T-helper 2 cell treated with Interferon-gamma antibody and Interleukin-4, amounts not matched to agents 100 ng/mL and 5 ng/mL, for 36 hours (primary cell): ENCODE measurements around the gene RIMS3. TPM values are rescaled to one million over a fixed set of nuclear protein-coding genes. Genes with fewer than 3 reads are reported as not detected.
"Not testable (repeated sequence)": the region's sequence is repeated elsewhere in the genome, so short reads cannot be mapped to it uniquely, and the experiment has no call there.

Source experiments
- intact Hi-C: fragments of 100-400 bp; cut with micrococcal nuclease; formaldehyde crosslinking; loops from one replicate; pipeline ENCODE4 v1.15.1; 2023
- total RNA-seq: library from RNA; stranded (reverse); gene quantifications from 2 replicates; pipeline ENCODE4 v1.2.3, GENCODE V29; 2022

The RIMS3 gene
- total RNA-seq, 1 donor from 2014 or later = 2.5 TPM

- intact Hi-C loops = no loop called here
Observed at GRCh38 chr1:40606978-40607377, 58.5 kb downstream of the RIMS3 start.

GRCh38 chr1:40606194-40606593 lies 59.3 kb downstream of the RIMS3 start:
- intact Hi-C loops = no loop called here

- intact Hi-C loops = no loop called here
Observed at GRCh38 chr1:40599926-40600325, 65.6 kb downstream of the RIMS3 start.

GRCh38 chr1:40595623-40596022 lies 69.9 kb downstream of the RIMS3 start:
- intact Hi-C loops = no loop called here

GRCh38 chr1:40594187-40594531 lies 71.3 kb downstream of the RIMS3 start:
- intact Hi-C loops = no loop called here

- intact Hi-C loops = no loop called here
Observed at GRCh38 chr1:40593449-40594186, 71.9 kb downstream of the RIMS3 start.

GRCh38 chr1:40592107-40592803 lies 73.2 kb downstream of the RIMS3 start:
- intact Hi-C loops = no loop called here

- intact Hi-C loops = no loop called here
Observed at GRCh38 chr1:40588586-40588985, 76.9 kb downstream of the RIMS3 start.

GRCh38 chr1:40583980-40584379 lies 81.5 kb downstream of the RIMS3 start:
- intact Hi-C loops = no loop called here

GRCh38 chr1:40582116-40582515 lies 83.4 kb downstream of the RIMS3 start:
- intact Hi-C loops = no loop called here

- intact Hi-C loops = no loop called here
Observed at GRCh38 chr1:40575336-40575735, 90.1 kb downstream of the RIMS3 start.

GRCh38 chr1:40574805-40575204 lies 90.7 kb downstream of the RIMS3 start:
- intact Hi-C loops = not testable (repeated sequence)

Other genes starting within 250 kb of the RIMS3 start
- gene ZFP69B, start 215.2 kb downstream of the RIMS3 start, total RNA-seq = 2.8 and 3.5 TPM in 2 replicates
- 4.1 and 4.7 TPM in 2 replicates for gene ZFP69, start 188.4 kb downstream of the RIMS3 start, total RNA-seq
- gene EXO5, start 156.9 kb downstream of the RIMS3 start, total RNA-seq = 14.0 and 17.9 TPM in 2 replicates
- 5.6 and 6.3 TPM in 2 replicates for gene ZNF684, start 134.0 kb downstream of the RIMS3 start, total RNA-seq
- 83.4 and 86.8 TPM in 2 replicates for gene NFYC, start 26.0 kb upstream of the RIMS3 start, total RNA-seq
- 0.43 and 0.55 TPM in 2 replicates for gene KCNQ4, start 118.1 kb upstream of the RIMS3 start, total RNA-seq
- gene CITED4, start 196.7 kb upstream of the RIMS3 start, total RNA-seq = 8.5 and 9.5 TPM in 2 replicates